GM19463 (cell line): ENCODE measurements around the gene ANO1.
"Not testable (repeated sequence)": the region's sequence is repeated elsewhere in the genome, so short reads cannot be mapped to it uniquely, and the experiment has no call there.

Experiments
- ATAC-seq: cut with Tn5 transposase; IDR thresholded peaks from one replicate; pipeline ENCODE4 v1.9.1; 2021; ENCODE audit warnings: mild to moderate bottlenecking, moderate library complexity; ENCODE audit not compliant: unreplicated experiment

The ANO1 gene

GRCh38 chr11:70184396-70184795 is 106.3 kb downstream of the ANO1 start:
- no peak for ATAC-seq

GRCh38 chr11:70185348-70186055 is 107.4 kb downstream of the ANO1 start:
- ATAC-seq, result no peak

GRCh38 chr11:70186420-70186819 is 108.3 kb downstream of the ANO1 start:
- ATAC-seq, result no peak

GRCh38 chr11:70186936-70187335 is 108.8 kb downstream of the ANO1 start:
- no peak for ATAC-seq

- ATAC-seq, result no peak
These were observed 109.7 kb downstream of the ANO1 start for GRCh38 chr11:70187771-70188170.

GRCh38 chr11:70189622-70190021 is 111.5 kb downstream of the ANO1 start:
- no peak for ATAC-seq

- no peak for ATAC-seq
These were observed 113.5 kb downstream of the ANO1 start for GRCh38 chr11:70191495-70192140.

- no peak for ATAC-seq
These were observed 114.7 kb downstream of the ANO1 start for GRCh38 chr11:70192666-70193410.

- ATAC-seq, result no peak
These were observed 115.5 kb downstream of the ANO1 start for GRCh38 chr11:70193411-70194292.

- no peak for ATAC-seq
These were observed 117.0 kb downstream of the ANO1 start for GRCh38 chr11:70194792-70195791.

- no peak for ATAC-seq
These were observed 122.2 kb downstream of the ANO1 start for GRCh38 chr11:70200212-70200844.

GRCh38 chr11:70201047-70201446 is 122.9 kb downstream of the ANO1 start:
- not testable (repeated sequence) for ATAC-seq

GRCh38 chr11:70201882-70202861 is 124.1 kb downstream of the ANO1 start:
- no peak for ATAC-seq

- peak; percentile 73 for ATAC-seq
These were observed 125.0 kb downstream of the ANO1 start, which contains the start of gene FADD for GRCh38 chr11:70202920-70203750. Gene FADD, plus strand, starts transcription at chr11:70203296. Its CDS starts 164 bp downstream, at chr11:70203460.

GRCh38 chr11:70203751-70204465 is 125.8 kb downstream of the ANO1 start:
- ATAC-seq, result peak; percentile 24

GRCh38 chr11:70204466-70204799 is 126.3 kb downstream of the ANO1 start:
- no peak for ATAC-seq
